HepG2 (cell line): ENCODE results near the gene CPZ. TPM values are rescaled to one million over a fixed set of nuclear protein-coding genes. Genes with fewer than 3 reads are reported as not detected.

Experiments
- ATAC-seq: fragments of 200-7000 bp; cut with Tn5 transposase; 3 replicates; pipeline ENCODE4 v1.9.1; 2020; ENCODE audit warnings: mild to moderate bottlenecking, moderate library complexity
- BruUV-seq: library from RNA; stranded (reverse); fragments of 400-500 nt; replicated peaks from 2 replicates; lab custom pipeline; 2021; lab: Mats Ljungman, UMichigan
- CTCF ChIA-PET: fragments of 300-600 bp; formaldehyde crosslinking; extraction: SDS; loops from one replicate; lab custom pipeline; 2021; ENCODE audit warnings: low total read pairs, inconsistent platforms, low intra/inter-chr PET ratio; lab: Yijun Ruan, JAX
- POLR2A ChIA-PET: fragments of 350-600 bp; sonication (Branson Sonifier 250); formaldehyde crosslinking; loops from one replicate; lab custom pipeline; 2020; ENCODE audit warnings: antibody characterized with exemption, inconsistent platforms; lab: Yijun Ruan, JAX
- DNase-seq: peaks from one replicate; pipeline ENCODE4 v3.0.0-alpha.2; 2015; ENCODE audit warnings: low spot score
- FAIRE-seq: peaks from 3 replicates; lab custom pipeline; 2011; peaks lifted over from hg19 to GRCh38; lab: Jason Lieb, UNC
- H2AFZ ChIP-seq: one replicate; pipeline ENCODE4 v1.6.1; 2011; ENCODE audit warnings: low read length, inconsistent platforms
- H3K27ac ChIP-seq: fragments of 300-600 bp; 3 replicates; pipeline ENCODE4 v1.8.0; 2011; ENCODE audit warnings: mixed run types, mild to moderate bottlenecking, mixed read lengths, low read length, inconsistent platforms; ENCODE audit not compliant: insufficient read depth; ENCODE audit errors: extremely low read length
- H3K27me3 ChIP-seq, 2 experiments: fragments of 200-600 bp in 1 of 2; 2 replicates in 1 of 2; 3 replicates in 1 of 2; pipeline versions ENCODE4 v1.6.0 to v1.8.0; 2011; ENCODE audit warnings: low read length in 2 of 2, mild to moderate bottlenecking in 2 of 2, moderate library complexity in 2 of 2, inconsistent platforms in 1 of 2; ENCODE audit not compliant: insufficient read depth in 2 of 2, control insufficient read depth in 1 of 2
- H3K36me3 ChIP-seq, 2 experiments: fragments of 200-600 bp in 1 of 2; replicated peaks in 1 of 2; 2 replicates in 1 of 2; 3 replicates in 1 of 2; pipeline versions ENCODE4 v1.5.1 to v1.8.0; 2011; ENCODE audit warnings: low read length in 2 of 2, inconsistent platforms in 1 of 2; ENCODE audit not compliant: insufficient read depth in 2 of 2, control insufficient read depth in 1 of 2
- H3K4me1 ChIP-seq: 2 replicates; pipeline ENCODE4 v1.5.1; 2012; ENCODE audit warnings: low read length, inconsistent platforms; ENCODE audit not compliant: insufficient read depth
- H3K4me2 ChIP-seq: 2 replicates; pipeline ENCODE4 v1.6.0; 2011; ENCODE audit warnings: low read depth, low read length, inconsistent platforms
- H3K4me3 ChIP-seq, 3 experiments: fragments of 200-600 bp in 1 of 3; sonication (generic), shearing (Covaris generic) in 1 of 3; replicated peaks in 1 of 3; 2 replicates each; pipeline ENCODE4 v1.5.1; 2011 to 2016; ENCODE audit warnings: low read length in 3 of 3, inconsistent platforms in 2 of 3, low read depth in 2 of 3, mild to moderate bottlenecking in 2 of 3, control low read depth in 1 of 3, mixed read lengths in 1 of 3; ENCODE audit not compliant: insufficient read depth in 1 of 3
- H3K79me2 ChIP-seq: one replicate; pipeline ENCODE4 v1.6.1; 2011; ENCODE audit warnings: low read length, inconsistent platforms; ENCODE audit not compliant: insufficient read depth
- H3K9ac ChIP-seq: 2 replicates; pipeline ENCODE4 v1.6.0; 2011; ENCODE audit warnings: mild to moderate bottlenecking, low read depth, low read length, inconsistent platforms; ENCODE audit not compliant: insufficient read depth
- H3K9me3 ChIP-seq: 2 replicates; pipeline ENCODE4 v1.5.1; 2012; ENCODE audit warnings: mild to moderate bottlenecking, low read length
- H4K20me1 ChIP-seq: 2 replicates; pipeline ENCODE4 v1.6.0; 2011; ENCODE audit warnings: inconsistent platforms, mild to moderate bottlenecking, low read length, moderate library complexity; ENCODE audit not compliant: insufficient read depth
- AHR ChIP-seq: IDR thresholded peaks from 2 replicates; pipeline ENCODE4 v1.6.1; 2018; ENCODE audit warnings: missing genetic modification reagents, missing compliant biosample characterization
- DMAP1 ChIP-seq: IDR thresholded peaks from 2 replicates; pipeline ENCODE4 v1.6.1; 2016
- FOXC1 ChIP-seq: sonication (generic); formaldehyde crosslinking; IDR thresholded peaks from 2 replicates; pipeline ENCODE4 v1.8.0; 2022; ENCODE audit warnings: mild to moderate bottlenecking, missing genetic modification reagents, borderline replicate concordance
- HOMEZ ChIP-seq: IDR thresholded peaks from 2 replicates; pipeline ENCODE4 v1.6.1; 2016; ENCODE audit warnings: low read depth
- MED1 ChIP-seq: sonication (generic); formaldehyde crosslinking; IDR thresholded peaks from 2 replicates; pipeline ENCODE4 v1.4.0; 2020; ENCODE audit warnings: missing genetic modification reagents
- RNF2 ChIP-seq: fragments of 450-650 bp; conservative IDR thresholded peaks from 2 replicates; pipeline ENCODE4 v1.6.1; 2016; ENCODE audit warnings: low read depth
- SRY ChIP-seq: sonication (generic); formaldehyde crosslinking; IDR thresholded peaks from 2 replicates; pipeline ENCODE4 v1.8.0; 2022; ENCODE audit warnings: mild to moderate bottlenecking, missing genetic modification reagents
- TERF1 ChIP-seq: sonication (generic); formaldehyde crosslinking; IDR thresholded peaks from 2 replicates; pipeline ENCODE4 v1.8.0; 2022; ENCODE audit warnings: mild to moderate bottlenecking, missing genetic modification reagents, moderate library complexity
- TRIM24 ChIP-seq: sonication (generic); formaldehyde crosslinking; IDR thresholded peaks from 2 replicates; pipeline ENCODE4 v1.8.0; 2022; ENCODE audit warnings: mild to moderate bottlenecking, missing genetic modification reagents
- ZNF501 ChIP-seq: sonication (generic); formaldehyde crosslinking; IDR thresholded peaks from 2 replicates; pipeline ENCODE4 v1.5.1; 2020; ENCODE audit warnings: mild to moderate bottlenecking, moderate library complexity, missing genetic modification reagents
- ZNF7 ChIP-seq: IDR thresholded peaks from 2 replicates; pipeline ENCODE4 v1.6.1; 2016; ENCODE audit warnings: missing biosample characterization, missing genetic modification reagents
- WGBS: methylation state at CpG from one replicate; pipeline ENCODE4 v1.1.6; 2017; ENCODE audit warnings: low lambda C conversion rate; 5-methylcytosine and 5-hydroxymethylcytosine counted together
- in situ Hi-C: cut with HindIII; loops from 2 replicates; pipeline ENCODE4 v1.10.0; 2017; ENCODE audit warnings: low pct_unique_long_range_greater_than_20kb; ENCODE audit not compliant: extremely low pct_ligation_motif_present
- intact Hi-C: fragments of 100-400 bp; cut with micrococcal nuclease; formaldehyde crosslinking; loops from one replicate; pipeline ENCODE4 v1.10.0; 2022; ENCODE audit not compliant: unreplicated experiment
- polyA plus RNA-seq, 8 experiments: library from polyadenylated mRNA; depleted of rRNA in 3 of 8; stranded (reverse) in 7 of 8; unstranded in 1 of 8; fragments of >200 nt; fragmentation: Illumina TruSeq in 4 of 8; extraction: Trizol in 4 of 8; gene quantifications; 2 replicates each; pipeline versions ENCODE4 v1.2.1 to v1.2.3, GENCODE V29; 2011 to 2016; ENCODE audit warnings: low read depth in 4 of 8, missing spikeins in 1 of 8, mixed read lengths in 1 of 8; ENCODE audit not compliant: insufficient read depth in 1 of 8
- total RNA-seq, 5 experiments: library from RNA; depleted of rRNA; stranded (reverse); fragments of >200 nt; fragmentation: Illumina TruSeq; extraction: Trizol; gene quantifications; 2 replicates each; pipeline ENCODE4 v1.2.3, GENCODE V29; 2016; ENCODE audit warnings: low read depth in 1 of 5
- TF ChIP-seq, protein P1 (sequence below): sonication (generic); formaldehyde crosslinking; IDR thresholded peaks from 2 replicates; pipeline ENCODE4 v1.5.0; 2020; ENCODE audit warnings: missing genetic modification reagents

The CPZ gene
- total and polyA plus RNA-seq, 2 of the 13 experiments (the other 11 are each of a cell fraction or from before 2014, with no cell fraction given), result 0.58 to 0.61 TPM

DNA sequence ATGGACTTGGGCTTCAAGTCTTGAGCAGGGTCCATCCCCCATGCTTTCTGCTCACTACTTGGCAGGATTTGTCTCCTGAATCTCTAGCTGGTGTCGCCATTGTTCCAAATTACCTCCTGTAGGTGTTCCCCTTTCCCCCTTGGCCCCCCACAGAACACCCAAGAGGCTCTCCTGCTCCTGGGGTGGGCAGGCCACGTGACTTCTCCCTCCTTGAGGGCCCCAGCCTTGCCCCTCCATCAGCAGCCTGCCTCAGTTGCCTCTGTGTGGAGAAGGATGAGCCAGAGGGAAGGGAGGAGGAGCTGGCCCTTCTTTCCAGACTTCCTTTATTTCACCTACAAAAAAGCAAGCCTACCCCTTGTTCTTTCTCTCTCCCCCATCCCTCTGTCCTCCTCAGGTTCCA is 10.5 kb upstream of the CPZ start:
- BruUV-seq, result no TSS peak
- Histone ChIP-seq H2AFZ (no peak overlapping the region), H3K4me1 (no peaks in the 10 kb centered on the region), H3K9ac (no peak overlapping the region), H3K4me3 (no peak overlapping the region), H3K79me2 (no peaks in the 10 kb centered on the region), H3K27me3 (peaks cover 2 to 13% of the 10 kb centered on the region in 2 experiments; a peak in 1 of 5 replicates), H4K20me1 (0 out of 2 replicates have a peak, but pooled peaks cover 3% of the 10 kb centered on the region), H3K9me3 (no peaks in the 10 kb centered on the region), H3K27ac (no peak overlapping the region), H3K36me3 (no peaks in the 10 kb centered on the region), H3K4me2 (no peak overlapping the region)
- intact Hi-C loops, result no loop called here
- ATAC-seq, result no peak
- no peak for FAIRE-seq
- TF ChIP-seq ZNF7 (CRISPR knock-in tag), result no peak
- no peak for TF ChIP-seq FOXC1
- TF ChIP-seq TERF1 (CRISPR knock-in tag), result no peak
- TF ChIP-seq MED1 (CRISPR knock-in tag), result no peak
- no peak for TF ChIP-seq SRY (CRISPR knock-in tag)
- no peak for TF ChIP-seq RNF2
- no peak for TF ChIP-seq AHR
- no peak for TF ChIP-seq DMAP1
- no peak for TF ChIP-seq ZNF501 (CRISPR knock-in tag)
- no peak for TF ChIP-seq TRIM24 (CRISPR knock-in tag)
- TF ChIP-seq HOMEZ, result no peak
- TF ChIP-seq, protein P1, sequence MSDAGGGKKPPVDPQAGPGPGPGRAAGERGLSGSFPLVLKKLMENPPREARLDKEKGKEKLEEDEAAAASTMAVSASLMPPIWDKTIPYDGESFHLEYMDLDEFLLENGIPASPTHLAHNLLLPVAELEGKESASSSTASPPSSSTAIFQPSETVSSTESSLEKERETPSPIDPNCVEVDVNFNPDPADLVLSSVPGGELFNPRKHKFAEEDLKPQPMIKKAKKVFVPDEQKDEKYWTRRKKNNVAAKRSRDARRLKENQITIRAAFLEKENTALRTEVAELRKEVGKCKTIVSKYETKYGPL (CRISPR knock-in tag), result no peak
- ChIA-PET POLR2A (no interaction called here), CTCF (no interaction called here)
- in situ Hi-C loops, result no loop called here
- WGBS, result 0% methylated on average over 1 of the region's 2 CpGs
- DNase-seq, result no peak
